Measurements from ENCODE around the gene IDH2.

Gene IDH2

GRCh38 chr15:90062462-90062932, 39.8 kb downstream of the IDH2 start:
- DNase-seq = no peak

GRCh38 chr15:90062023-90062442, 40.2 kb downstream of the IDH2 start:
- peak; percentile 68 for DNase-seq

GRCh38 chr15:90060797-90061196, 41.5 kb downstream of the IDH2 start:
- no peak for DNase-seq

GRCh38 chr15:90059208-90059985, 42.9 kb downstream of the IDH2 start:
- peak; percentile 67 for DNase-seq

- no peak for DNase-seq
These were observed 43.5 kb downstream of the IDH2 start for GRCh38 chr15:90058775-90059174.

- DNase-seq = no peak
These were observed 44.0 kb downstream of the IDH2 start for GRCh38 chr15:90058308-90058707.

GRCh38 chr15:90056529-90056928, 45.7 kb downstream of the IDH2 start:
- no peak for DNase-seq

- no peak for DNase-seq
These were observed 47.1 kb downstream of the IDH2 start for GRCh38 chr15:90055182-90055581.

GRCh38 chr15:90054618-90055097, 47.6 kb downstream of the IDH2 start:
- DNase-seq = no peak

- no peak for DNase-seq
These were observed 48.4 kb downstream of the IDH2 start for GRCh38 chr15:90053685-90054466.

- no peak for DNase-seq
These were observed 50.4 kb downstream of the IDH2 start for GRCh38 chr15:90051874-90052273.

- DNase-seq = no peak
These were observed 52.3 kb downstream of the IDH2 start for GRCh38 chr15:90049666-90050604.

- no peak for DNase-seq
These were observed 53.2 kb downstream of the IDH2 start for GRCh38 chr15:90049030-90049429.

- no peak for DNase-seq
These were observed 54.2 kb downstream of the IDH2 start for GRCh38 chr15:90047956-90048575.

- peak; percentile 32 for DNase-seq
These were observed 55.3 kb downstream of the IDH2 start for GRCh38 chr15:90046911-90047392.

- DNase-seq = peak; percentile 12
These were observed 56.0 kb downstream of the IDH2 start for GRCh38 chr15:90046289-90046688.

- peak; percentile 7 for DNase-seq
These were observed 57.3 kb downstream of the IDH2 start for GRCh38 chr15:90044916-90045371.

- DNase-seq = peak; percentile 5
These were observed 58.1 kb downstream of the IDH2 start for GRCh38 chr15:90044191-90044590.

GRCh38 chr15:90043530-90044010, 58.7 kb downstream of the IDH2 start:
- no peak for DNase-seq

- DNase-seq = peak; percentile 19
These were observed 59.3 kb downstream of the IDH2 start for GRCh38 chr15:90042766-90043529.

GRCh38 chr15:90042356-90042755, 59.9 kb downstream of the IDH2 start:
- DNase-seq = peak; percentile 2

Measured in right hindlimb (tissue), 1 donor.